ENCODE data around the gene GSTO2.

The GSTO2 gene

GRCh38 chr10:104304927-104305326 is 35.9 kb downstream of the GSTO2 start:
- H3K27ac ChIP-seq: peak overlapping the region; percentile 12

GRCh38 chr10:104306897-104307296 is 37.9 kb downstream of the GSTO2 start:
- DNase-seq (ENCODE audit: low read depth, low spot score): no peak
- no peak overlapping the region for H3K27ac ChIP-seq

More at GRCh38 chr10:104304927-104305326, 35.9 kb downstream of the GSTO2 start:
- DNase-seq (ENCODE audit: low read depth, low spot score): no peak

DNA sequence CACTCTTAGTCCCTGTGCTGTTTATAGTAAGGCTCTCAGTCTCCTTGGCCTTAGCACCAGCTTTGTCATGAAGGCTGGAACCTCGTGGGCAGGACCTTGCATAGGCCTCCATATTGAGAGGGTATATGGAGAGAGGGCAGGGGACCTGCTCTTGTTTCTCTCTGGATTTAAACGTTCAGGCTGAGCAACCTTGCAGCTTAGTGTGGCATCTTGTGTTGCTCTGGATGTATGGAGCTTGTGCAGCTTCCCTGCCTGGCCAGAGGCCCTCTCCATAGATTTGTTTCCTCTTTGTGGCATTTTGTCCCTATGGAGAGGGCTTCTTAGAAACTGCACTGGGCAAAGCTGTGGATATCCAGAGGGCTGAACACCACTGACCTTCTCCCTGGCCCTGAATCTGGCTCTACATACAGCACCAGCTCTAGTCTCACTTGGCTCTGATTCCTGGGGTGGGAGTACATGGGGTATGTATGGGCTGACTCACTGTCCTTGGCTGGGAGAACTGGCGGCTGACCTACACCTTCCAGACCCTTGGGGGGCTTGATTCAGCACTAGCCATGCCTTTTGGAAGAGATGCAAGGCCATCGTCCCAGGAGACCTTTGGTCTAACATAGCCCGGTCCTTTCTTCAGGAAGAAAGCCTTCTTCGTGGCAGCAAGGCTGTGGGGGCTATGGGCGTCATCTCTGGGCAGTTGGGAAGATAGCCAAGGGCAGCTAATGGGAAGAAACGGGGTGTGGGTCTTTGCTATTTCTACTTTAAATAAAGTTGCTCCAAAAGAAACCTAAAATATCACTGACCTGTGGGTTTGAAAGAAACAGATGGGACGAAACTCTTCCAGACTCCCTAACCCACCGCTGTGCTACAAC is 38.8 kb downstream of the GSTO2 start:
- H3K27ac ChIP-seq: no peak overlapping the region
- no peak for DNase-seq (ENCODE audit: low read depth, low spot score)

DNA sequence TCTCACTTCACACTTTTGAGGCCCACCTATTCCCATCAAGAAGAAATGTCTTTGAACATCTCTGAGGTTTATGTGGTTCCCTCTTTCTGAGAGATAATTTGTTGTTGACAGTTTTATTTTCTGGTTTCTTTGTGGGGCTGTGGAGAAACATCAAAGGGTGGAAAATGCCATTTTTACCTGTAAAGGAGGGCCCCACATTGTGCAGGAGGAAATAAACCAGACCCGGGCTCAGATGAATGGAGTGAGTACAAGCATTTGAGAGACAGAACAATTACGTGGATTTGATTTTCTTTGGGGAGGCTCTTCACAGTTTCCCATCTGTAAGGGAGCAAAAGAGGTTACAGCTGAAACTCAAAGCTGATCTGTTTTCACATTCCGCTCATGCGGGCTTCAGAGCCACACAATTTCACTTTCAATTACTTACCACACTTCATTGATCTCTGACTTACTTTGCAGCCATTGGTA is 39.5 kb downstream of the GSTO2 start:
- no peak for DNase-seq (ENCODE audit: low read depth, low spot score)
- H3K27ac ChIP-seq: no peak overlapping the region

DNA sequence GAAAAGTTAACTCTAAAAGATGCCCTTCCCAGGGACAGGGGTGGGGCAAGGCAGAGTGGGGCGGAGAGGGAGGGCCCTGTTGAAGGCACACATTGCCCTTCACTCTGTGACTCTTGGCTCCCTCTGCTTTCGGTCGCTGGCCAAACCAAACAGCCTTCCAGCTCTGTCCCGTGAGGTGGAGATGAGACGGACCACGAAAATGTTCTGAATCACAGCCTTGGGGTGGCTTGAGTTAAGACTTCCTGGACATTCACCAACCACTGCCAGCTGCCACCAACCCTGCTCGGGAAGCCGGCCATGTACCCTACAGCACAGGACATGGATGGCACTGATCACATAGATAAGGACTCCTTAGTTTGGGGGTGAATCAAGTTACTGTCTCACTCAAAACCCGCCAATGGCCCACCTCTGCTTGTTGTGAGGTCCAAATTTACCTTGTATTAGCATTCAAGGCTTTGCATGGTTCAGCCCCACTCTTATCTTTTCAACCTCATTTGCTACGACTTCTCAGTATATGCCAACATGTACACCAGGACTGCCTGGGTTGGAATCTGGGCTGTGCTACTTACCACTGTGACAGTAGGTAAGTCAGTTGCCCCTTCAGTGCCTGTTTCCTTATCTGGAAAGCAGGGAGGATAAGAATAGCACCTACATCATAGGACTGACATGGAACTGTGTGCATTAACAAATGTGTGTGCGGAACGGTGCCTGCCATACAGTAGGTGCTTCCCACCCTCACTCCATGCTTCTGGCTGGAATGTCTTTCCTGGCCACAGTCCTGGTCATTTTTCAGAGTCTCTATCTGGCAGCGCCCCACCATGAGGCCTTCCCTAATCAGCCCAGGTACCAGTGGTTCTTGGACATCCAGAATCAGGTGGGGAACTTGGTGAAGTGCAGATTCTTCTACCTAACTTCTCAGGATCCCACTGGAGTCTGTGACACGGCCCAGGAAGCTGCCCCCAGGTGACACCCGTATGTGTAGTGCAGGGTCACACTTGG is 41.3 kb downstream of the GSTO2 start:
- DNase-seq (ENCODE audit: low read depth, low spot score): no peak
- peak overlapping the region; percentile 21 for H3K27ac ChIP-seq

DNA sequence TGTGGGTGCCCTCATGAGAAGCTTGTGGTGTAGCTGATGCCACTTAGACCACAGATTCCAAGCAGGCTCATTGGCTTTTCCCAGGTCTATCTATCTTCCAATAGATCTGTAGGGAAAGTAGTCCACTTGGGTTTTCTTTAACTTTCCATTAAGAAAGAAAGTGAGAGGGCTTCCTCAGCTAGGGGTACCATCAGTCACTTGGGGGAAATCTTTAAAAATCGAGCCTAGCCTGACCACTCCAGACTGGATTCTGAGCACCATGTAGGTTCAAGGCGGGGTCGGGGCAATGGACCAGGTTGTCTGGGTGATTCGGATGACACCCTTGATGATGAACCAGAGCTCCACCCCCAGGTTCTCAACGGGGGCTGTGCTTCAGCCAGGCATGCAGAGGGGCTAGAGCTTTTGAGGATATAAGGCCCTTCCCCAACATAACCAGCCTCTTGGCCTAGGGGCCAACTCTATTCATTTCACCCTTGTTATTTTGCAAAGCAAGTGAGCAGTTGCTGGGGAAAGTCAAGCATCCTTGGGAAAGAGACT is 42.3 kb downstream of the GSTO2 start:
- no peak for DNase-seq (ENCODE audit: low read depth, low spot score)
- no peak overlapping the region for H3K27ac ChIP-seq

- no peak for DNase-seq (ENCODE audit: low read depth, low spot score)
- no peak overlapping the region for H3K27ac ChIP-seq
Measured at GRCh38 chr10:104314591-104315485, 45.9 kb downstream of the GSTO2 start.

DNA sequence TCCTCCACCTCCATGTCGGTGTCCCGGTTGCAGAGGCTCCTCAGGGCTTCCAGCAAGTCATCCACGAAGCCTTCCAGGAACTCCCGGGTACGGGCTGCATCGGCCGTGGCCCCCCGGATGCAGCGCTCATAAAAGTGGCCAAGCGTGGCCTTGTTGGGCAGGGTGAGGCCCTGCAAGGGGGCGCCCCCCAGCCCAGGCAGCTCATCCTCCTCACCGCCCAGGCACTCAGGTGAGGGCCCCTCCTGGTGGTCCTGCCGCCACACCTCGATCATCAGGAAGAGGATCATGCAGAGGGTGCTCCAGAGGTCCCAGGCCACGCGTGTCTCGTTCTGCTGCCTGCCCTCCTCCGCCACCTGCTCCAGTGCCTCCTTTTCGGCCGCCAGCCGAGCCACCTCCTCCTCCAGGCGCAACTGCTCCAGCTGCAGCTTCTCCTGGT is 46.5 kb downstream of the GSTO2 start:
- no peak for DNase-seq (ENCODE audit: low read depth, low spot score)
- no peak overlapping the region for H3K27ac ChIP-seq

DNA sequence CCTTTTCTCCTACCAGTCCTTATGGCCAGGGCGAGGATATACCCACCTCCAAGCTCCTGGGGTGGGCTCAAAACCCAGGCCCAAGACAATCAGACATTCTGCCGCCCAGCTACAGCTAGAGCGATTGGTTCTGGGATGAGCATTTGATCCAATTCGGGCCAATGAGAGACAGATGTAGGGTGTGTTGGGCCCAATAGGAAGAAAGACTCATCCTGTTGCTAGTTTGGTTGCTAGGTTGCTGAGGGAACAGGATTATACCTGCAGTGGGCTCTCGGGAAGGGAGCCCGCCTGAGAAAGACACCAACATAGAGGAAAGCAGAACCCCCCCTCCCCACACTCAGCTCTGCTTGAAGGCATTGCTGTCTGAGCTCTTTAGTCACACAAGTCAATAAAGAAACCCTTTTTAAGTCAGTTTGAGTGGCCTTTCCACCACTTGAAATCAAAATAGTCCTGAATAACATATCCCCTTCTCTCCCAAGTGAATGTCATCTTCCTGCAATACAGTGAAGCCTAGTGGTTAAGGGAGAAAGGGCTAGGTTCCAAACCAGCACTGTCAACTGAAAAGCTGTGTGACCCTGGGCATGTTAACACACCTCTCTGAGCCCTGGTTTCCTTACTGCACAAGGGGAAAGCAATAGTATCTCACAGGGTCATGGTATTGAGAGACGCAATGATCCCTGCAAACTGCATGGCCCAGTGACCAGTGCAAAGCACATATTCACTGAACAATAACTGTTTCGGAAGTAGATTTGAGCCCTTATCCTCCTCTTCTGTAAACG is 47.5 kb downstream of the GSTO2 start:
- H3K27ac ChIP-seq: peak overlapping the region; percentile 100
- DNase-seq (ENCODE audit: low read depth, low spot score): no peak

GRCh38 chr10:104317269-104317710 is 48.3 kb downstream of the GSTO2 start:
- no peak for DNase-seq (ENCODE audit: low read depth, low spot score)
- H3K27ac ChIP-seq: peak overlapping the region; percentile 100

DNA sequence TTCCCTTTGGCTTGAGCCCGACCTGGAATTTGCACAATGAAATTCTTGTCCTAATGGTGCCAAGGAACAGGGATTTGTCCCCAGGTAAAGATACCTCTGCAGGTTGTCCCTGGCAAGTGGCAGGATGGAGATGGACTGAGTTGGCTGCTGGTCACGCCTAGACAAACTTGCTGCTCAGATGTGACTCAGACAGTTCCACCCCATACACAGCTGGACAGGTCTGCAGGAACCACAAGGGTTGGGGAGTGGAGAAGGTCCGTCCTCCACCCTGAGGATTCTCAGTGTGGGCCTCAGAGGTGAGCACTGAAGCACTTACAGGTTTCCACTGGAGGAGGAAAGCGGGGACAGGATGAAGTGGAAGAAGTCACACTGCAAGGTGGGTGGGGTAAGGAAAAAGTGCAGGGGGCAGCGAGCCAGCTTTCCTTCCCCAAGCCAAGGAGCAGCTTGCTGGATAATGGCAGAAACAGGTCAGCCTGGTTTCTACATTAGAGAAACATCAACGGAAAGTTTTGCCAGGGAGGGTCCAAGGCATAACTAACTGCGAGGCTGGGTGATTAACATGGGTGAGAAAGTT is 48.8 kb downstream of the GSTO2 start:
- peak overlapping the region; percentile 100 for H3K27ac ChIP-seq
- no peak for DNase-seq (ENCODE audit: low read depth, low spot score)

GRCh38 chr10:104318326-104318725 is 49.3 kb downstream of the GSTO2 start:
- DNase-seq (ENCODE audit: low read depth, low spot score): no peak
- H3K27ac ChIP-seq: peak overlapping the region; percentile 100

DNA sequence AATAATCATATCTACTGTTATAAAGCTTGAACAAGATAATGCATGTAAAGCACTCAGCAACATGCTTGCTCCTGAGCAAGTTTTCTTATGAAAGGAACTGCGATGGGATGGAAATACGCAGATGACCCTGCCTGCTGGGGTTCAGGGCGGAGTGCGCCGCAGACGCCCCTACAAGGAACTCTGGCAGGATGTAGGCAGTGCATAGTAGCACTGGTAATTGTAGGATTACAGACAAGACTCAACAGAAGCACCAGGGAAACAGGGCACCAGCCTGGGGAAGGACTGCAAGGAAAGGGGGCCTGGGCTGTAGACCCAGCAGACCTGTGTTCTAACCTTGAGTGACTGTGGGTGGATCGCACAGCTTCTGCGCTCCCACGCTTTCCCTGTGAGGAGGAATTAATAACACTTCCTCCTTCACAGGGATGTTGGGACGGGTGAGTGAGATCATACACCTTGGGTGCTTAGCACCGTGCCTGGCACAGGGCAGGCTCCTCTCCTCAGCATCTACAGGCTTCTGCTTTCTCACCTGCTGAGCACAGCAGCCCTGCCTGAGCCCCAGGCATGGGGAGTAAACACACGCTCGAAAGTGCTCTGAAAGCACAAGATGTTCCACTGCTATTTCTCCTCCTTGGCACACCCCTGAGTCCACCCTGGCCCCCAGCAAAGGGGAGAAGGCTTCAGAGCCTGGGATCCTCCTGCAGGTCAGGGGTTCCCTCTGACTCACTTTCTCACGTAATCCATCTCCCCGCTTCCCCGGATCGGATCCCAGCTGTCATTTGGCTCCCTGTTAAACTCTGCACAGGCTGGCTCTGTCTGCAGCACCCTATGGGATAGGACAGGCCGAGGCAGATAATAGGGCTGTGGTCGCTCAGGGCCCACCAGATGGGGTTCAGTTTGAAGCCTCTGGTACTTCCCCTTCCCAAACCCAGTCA is 50.1 kb downstream of the GSTO2 start:
- no peak for DNase-seq (ENCODE audit: low read depth, low spot score)
- peak overlapping the region; percentile 100 for H3K27ac ChIP-seq

DNA sequence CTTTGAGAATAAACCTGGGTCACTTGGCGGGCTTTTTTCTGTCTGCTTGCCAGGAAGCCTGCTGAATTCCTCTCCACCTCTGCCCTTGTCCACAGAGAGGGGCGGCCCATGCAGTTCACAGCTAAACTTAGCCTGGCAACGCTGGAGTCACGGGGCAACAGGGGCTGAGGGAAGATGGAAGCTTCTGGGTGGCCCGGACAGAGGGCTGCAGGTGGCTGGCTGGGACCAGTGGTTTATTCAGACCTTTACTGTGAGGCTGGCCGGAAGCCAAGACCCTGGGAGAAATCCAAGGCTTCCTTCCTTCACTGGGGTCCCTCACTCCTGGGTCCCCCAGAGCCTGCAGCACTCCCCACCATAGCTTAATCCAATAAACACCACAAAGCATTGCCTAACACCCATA is 52.2 kb downstream of the GSTO2 start:
- DNase-seq (ENCODE audit: low read depth, low spot score): no peak

DNA sequence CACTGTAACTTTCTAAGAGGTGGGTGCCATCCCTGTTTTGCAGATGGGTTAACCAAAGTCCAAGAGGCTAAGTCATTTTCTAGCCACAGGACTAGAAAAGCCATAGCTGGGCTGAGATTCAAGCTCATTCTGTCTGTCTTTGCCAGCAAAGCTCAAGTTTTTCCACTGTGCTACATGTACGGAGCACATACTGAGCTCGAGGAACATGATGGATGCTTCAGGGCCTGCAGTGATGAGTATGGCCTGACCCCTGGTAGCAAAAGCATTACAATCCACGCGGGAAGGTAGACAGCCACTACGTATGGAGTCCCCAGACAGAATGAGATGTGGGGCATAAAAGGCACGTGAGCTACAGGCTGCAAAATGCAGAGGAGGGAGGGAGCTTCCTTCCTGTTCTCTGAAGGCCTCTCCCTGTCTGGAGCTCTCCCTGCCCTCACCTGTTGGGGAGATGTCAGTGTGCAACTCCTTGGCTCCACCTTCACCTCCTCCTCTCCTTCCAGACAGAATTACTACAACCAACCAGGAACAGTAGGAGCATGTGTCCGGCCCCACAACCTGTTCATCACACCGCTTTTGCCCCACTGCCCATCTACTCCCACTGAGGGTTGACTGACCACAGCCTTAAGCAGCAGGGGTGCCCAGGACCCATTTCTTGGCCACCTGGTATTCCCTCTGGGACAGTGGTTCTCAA is 52.9 kb downstream of the GSTO2 start:
- DNase-seq (ENCODE audit: low read depth, low spot score): no peak
- peak overlapping the region; percentile 100 for H3K27ac ChIP-seq

More for the DNA sequence above, 52.2 kb downstream of the GSTO2 start:
- H3K27ac ChIP-seq: peak overlapping the region; percentile 100

DNA sequence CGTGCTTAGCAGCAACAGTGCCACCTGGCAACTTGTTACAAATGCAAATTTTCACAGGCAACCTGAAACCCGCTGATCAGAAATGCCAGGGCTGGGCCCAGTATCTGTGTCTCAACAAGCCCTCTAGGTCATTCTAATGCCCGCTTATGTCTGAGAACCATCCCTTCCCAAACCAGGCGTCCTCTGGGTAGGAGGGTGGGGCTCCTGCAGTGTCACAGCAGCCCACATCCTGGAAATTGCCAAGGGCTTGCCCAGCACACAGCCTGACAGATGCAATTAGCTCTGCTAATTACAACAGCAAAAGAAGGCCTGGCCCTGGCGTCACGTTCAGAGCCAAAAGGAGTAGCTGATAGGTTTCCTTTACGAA is 53.4 kb downstream of the GSTO2 start:
- DNase-seq (ENCODE audit: low read depth, low spot score): no peak
- peak overlapping the region; percentile 100 for H3K27ac ChIP-seq

GRCh38 chr10:104323085-104323484 is 54.1 kb downstream of the GSTO2 start:
- peak overlapping the region; percentile 100 for H3K27ac ChIP-seq

More at GRCh38 chr10:104323085-104323484, 54.1 kb downstream of the GSTO2 start:
- DNase-seq (ENCODE audit: low read depth, low spot score): no peak
